ENCODE results near the gene DGKZ. TPM values are rescaled to one million over a fixed set of nuclear protein-coding genes. Genes with fewer than 3 reads are reported as not detected.
"Not testable (repeated sequence)": the region's sequence is repeated elsewhere in the genome, so short reads cannot be mapped to it uniquely, and the experiment has no call there.

DGKZ gene, protein sequence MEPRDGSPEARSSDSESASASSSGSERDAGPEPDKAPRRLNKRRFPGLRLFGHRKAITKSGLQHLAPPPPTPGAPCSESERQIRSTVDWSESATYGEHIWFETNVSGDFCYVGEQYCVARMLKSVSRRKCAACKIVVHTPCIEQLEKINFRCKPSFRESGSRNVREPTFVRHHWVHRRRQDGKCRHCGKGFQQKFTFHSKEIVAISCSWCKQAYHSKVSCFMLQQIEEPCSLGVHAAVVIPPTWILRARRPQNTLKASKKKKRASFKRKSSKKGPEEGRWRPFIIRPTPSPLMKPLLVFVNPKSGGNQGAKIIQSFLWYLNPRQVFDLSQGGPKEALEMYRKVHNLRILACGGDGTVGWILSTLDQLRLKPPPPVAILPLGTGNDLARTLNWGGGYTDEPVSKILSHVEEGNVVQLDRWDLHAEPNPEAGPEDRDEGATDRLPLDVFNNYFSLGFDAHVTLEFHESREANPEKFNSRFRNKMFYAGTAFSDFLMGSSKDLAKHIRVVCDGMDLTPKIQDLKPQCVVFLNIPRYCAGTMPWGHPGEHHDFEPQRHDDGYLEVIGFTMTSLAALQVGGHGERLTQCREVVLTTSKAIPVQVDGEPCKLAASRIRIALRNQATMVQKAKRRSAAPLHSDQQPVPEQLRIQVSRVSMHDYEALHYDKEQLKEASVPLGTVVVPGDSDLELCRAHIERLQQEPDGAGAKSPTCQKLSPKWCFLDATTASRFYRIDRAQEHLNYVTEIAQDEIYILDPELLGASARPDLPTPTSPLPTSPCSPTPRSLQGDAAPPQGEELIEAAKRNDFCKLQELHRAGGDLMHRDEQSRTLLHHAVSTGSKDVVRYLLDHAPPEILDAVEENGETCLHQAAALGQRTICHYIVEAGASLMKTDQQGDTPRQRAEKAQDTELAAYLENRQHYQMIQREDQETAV
- polyA plus RNA-seq (ENCODE audit: insufficient read length in 4 of 4): 10 to 100 TPM; 27.3 to 44.6 (median 34.0) TPM

- DNase-seq (ENCODE audit: low read depth in 4 of 4, low spot score in 3 of 4): peak in 1 of 4 donors; percentile 75
Measured at GRCh38 chr11:46346886-46347636, at the start of gene DGKZ. TSS of gene DGKZ (plus strand) at chr11:46347463. CDS start at chr11:46347660, 197 bp downstream.

- DNase-seq (ENCODE audit: low read depth in 4 of 4, low spot score in 3 of 4): no peak
Measured at GRCh38 chr11:46298699-46299433, 48.4 kb upstream of the DGKZ start.

GRCh38 chr11:46299451-46299961 lies 47.8 kb upstream of the DGKZ start:
- DNase-seq (ENCODE audit: low read depth in 4 of 4, low spot score in 3 of 4): no peak

- DNase-seq (ENCODE audit: low read depth in 4 of 4, low spot score in 3 of 4): no peak
Measured at GRCh38 chr11:46300270-46300669, 47.0 kb upstream of the DGKZ start.

- no peak for DNase-seq (ENCODE audit: low read depth in 4 of 4, low spot score in 3 of 4)
Measured at GRCh38 chr11:46302866-46303265, 44.4 kb upstream of the DGKZ start.

DNA sequence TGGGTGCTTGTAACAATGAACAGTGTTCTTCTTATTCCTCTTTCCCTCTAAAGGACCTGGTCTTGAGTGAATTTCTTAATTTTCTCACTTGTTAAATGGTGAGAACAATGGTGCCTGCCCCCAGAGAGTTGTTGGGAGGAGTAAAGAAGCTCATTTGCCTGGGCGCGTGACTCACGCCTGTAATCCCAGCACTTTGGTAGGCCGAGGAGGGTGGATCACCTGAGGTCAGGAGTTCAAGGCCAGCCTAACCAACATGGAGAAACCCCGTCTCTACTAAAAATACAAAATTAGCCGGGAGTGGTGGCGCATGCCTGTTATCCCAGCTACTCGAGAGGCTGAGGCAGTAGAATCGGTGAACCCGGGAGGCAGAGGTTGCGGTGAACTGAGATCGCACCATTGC lies 43.2 kb upstream of the DGKZ start:
- not testable (repeated sequence) for DNase-seq (ENCODE audit: low read depth in 4 of 4, low spot score in 3 of 4)

DNA sequence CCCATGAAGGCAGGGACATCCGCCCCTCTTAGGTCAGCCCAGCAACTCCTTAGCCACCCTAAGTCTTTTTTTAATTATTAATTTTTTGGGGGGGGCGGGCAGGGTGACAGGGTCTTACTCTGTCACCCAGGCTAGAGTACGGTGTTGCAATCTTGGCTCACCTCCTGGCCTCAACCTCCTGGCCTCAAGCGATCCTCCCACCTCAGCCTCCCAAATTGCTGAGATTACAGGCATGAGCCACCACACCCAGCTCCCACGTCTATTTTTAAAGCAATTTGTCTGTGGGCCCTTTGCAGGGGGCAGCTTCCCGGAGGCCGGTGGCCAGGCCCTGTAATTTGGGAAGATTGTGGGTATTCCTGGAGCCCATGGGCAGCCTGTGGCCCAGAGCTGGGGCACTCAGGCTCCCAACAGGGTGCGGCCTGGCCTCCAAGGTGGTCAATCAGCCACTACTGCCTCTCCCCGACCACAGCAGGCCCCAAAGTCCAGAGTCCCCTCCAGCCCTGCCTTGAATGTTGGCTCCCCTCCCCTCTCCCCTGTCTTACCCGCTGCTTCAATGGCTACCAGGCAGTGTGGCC lies 42.6 kb upstream of the DGKZ start:
- no peak for DNase-seq (ENCODE audit: low read depth in 4 of 4, low spot score in 3 of 4)

DNA sequence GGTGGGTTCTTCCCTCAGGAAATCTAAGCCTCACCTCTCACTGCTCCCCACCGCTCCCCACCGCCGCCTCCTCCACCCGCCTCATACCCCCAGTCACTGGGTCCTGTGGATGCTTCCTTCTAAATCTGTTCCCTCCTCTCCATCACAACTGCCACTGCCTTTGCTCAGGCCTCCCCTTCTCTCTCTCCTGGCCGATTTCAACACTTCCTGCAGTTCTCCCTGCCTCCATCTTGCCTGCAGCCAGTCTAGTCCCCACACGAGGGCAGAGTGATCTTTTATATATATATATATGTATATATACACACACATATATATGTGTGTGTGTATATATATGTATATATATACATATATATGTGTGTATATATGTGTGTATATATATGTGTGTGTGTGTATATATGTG lies 42.0 kb upstream of the DGKZ start:
- no peak for DNase-seq (ENCODE audit: low read depth in 4 of 4, low spot score in 3 of 4)

DNA sequence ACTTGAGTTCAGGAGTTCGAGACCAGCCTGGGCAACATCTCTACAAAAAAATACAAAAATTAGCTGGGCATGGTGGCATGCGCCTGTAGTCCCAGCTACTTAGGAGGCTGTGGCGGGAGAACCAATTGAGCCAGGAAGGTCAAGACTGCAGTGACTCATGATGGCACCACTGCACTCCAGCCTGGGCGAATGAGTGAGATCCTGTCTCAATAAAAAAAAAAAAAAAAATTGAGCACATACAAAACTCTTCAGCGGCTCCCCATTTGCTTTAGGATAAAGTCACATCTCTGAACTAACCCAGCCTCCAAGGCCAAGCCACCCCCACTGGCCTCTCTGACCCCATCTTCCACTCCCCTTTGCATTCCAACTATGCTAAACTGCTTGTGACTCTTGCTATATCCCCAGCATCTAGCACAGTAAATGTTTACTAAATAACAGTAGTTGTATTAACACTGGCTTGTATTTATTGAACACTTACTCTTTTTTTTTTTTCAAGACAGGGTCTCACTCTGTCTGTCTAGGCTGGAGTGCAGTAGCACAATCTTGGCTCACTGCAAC lies 40.9 kb upstream of the DGKZ start:
- no peak for DNase-seq (ENCODE audit: low read depth in 4 of 4, low spot score in 3 of 4)

DNA sequence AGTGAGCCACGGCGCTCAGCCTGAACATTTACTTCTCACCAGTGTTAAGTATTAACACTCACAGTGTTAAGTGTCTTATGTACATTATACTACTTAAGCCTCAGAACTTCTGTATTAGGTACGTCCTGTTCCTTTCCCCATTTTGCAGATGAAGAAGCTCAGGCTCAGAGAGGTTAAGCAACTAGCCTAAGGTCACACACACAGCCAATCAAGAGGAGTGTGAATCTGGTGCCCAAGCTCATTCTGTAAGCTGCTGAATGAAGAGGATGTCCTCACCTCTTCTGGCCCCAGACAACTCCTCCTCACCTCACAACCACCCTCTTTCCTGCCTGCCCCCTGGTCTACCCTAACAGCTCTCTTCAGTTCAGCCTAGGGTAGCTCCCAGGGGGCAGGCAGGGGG lies 39.9 kb upstream of the DGKZ start:
- DNase-seq (ENCODE audit: low read depth in 4 of 4, low spot score in 3 of 4): no peak

DNA sequence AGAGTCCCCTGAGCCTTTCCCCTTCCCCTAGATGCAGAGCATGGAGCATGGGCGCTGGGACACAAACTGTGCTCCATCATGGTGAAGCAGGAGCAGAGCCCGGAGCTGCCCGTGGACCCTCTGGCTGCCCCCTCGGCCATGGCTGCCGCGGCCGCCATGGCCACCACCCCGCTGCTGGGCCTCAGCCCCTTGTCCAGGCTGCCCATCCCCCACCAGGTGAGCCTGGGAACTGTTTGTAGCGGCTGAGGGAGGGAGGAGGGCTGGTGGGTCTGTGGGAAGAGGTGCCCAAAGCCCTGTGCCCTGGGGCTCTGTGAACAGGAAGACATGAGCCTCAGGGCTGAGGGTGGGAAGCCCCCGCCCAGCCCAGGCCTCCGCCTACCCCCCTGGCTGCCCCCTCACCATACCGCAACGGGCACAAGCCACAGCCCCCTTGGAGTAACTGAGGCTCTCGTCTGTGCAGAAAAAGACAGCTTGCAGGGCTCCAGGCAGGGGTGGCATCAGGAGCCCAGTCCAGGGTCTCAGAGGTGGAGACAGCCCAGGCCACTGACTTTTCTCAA lies 39.4 kb upstream of the DGKZ start:
- no peak for DNase-seq (ENCODE audit: low read depth in 4 of 4, low spot score in 3 of 4)

DNA sequence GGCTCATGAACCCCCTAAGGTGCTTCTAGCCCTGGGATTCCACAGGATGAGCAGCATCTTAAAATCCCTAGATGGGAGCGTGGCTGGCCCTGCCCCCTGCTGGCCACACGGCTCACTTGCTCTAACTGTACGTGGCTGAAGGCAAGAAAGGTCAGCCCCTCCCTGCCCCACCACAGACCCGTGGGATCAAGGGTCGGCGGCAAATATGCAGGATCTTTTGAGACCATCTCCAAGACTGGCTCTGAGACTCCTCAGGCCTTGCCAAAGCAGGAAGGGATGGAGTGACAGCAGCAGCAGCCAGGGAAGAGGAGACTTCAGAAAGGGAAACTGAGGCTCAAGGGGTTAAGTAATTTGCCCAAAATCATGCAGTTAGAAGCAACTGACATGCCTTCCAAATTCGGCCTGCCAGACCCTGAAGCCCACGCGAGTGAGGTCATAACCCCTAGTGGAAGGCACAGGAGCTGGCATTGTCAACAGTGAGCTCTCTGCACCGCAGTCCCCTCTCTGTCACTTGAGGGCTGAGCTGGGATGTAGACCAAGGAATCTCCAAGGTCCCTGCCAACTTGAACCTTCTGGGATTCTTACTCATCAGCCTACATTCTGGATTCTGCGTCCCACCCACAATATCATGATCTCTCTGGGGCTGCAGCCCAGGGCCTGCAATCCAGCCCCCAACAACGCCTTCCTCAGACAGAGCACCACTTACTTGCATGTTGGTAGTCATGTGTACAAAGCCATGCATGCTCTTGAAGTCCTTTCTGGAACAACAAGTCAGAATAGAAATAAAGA lies 38.4 kb upstream of the DGKZ start:
- no peak for DNase-seq (ENCODE audit: low read depth in 4 of 4, low spot score in 3 of 4)

- DNase-seq (ENCODE audit: low read depth in 4 of 4, low spot score in 3 of 4): no peak
Measured at GRCh38 chr11:46309814-46310259, 37.4 kb upstream of the DGKZ start.

- DNase-seq (ENCODE audit: low read depth in 4 of 4, low spot score in 3 of 4): no peak
Measured at GRCh38 chr11:46315033-46315738, 32.1 kb upstream of the DGKZ start.

DNA sequence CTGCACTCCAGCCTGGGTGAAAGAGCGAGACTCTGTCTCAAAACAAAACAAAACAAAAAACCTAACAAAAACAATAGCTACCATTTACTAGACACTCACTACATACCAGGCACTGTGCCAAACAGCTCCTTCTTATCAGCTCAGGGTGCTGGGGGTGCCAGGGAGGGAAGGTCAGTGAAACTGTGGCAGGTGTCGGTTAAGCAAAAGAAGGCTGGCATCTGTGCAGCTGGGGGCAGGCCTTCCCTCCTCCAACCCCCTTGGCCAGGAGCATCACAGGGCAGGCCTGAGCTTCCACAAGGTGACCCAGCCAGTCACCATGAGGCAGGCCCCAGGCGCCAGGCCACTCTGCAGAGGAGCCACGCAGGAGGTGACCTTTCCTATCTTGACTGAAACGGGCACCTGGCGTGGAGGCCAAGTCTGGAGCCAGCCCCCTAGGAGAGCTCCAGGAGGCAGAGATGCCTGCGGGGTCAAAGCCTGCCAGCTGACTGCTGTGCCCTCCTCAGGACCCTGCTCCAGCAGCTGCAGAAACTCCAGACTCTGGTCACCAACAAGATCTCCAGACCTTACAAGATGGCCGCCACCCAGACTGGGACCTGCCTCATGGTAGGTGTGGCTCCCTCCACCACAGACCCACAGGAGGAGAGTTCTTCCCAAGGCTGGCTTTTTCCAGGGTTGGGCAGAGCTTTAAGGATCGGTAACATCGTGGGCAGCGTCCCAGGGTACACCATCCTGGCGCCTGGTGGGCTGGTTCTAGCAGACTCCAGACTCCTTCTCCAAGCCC lies 31.3 kb upstream of the DGKZ start:
- DNase-seq (ENCODE audit: low read depth in 4 of 4, low spot score in 3 of 4): no peak

DNA sequence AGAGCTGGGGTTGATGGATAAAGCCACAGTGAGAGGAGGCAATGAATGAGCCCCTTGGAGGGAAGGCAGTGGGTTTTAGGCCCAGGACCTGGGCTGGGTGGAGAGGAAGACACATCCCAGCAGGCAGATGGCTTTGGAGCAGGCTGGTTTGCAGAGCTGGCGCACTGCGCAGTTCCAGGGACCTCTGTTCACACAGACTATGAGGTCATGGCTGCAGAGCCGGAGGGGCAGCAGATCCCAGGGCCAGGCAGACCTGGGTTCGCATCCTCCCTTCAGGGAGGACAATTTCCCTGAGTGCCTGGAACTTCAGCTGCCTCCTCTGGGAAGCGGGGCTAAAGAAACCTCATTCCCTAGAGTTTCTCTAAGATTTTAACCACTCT lies 28.2 kb upstream of the DGKZ start:
- DNase-seq (ENCODE audit: low read depth in 4 of 4, low spot score in 3 of 4): no peak

DNA sequence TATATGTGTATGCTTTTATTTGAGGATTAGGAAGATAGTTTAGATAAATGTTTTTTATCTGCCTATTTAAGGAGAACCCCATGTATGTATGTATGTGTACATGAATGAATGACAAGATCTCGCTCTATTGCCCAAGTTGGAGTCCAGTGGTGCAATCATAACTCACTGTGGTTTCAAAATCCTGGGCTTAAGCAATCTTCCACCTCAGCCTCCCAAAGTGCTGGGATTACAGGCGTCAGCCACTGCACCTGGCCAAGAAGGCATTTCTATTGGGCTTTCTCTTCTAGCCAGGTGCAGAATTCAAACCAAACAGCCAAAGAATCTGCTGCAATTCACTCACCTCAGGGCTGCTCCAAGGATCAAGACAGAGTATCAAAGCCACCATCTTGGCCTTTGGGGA lies 25.5 kb upstream of the DGKZ start:
- DNase-seq (ENCODE audit: low read depth in 4 of 4, low spot score in 3 of 4): no peak
